Brain microvascular endothelial cell (primary cell): ENCODE results near the gene ARHGEF17.

Experiments
- DNase-seq: peaks from one replicate; pipeline ENCODE4 v3.0.0-alpha.2; 2020
- H3K27ac ChIP-seq: fragments of 250-450 bp; sonication (Bioruptor Pico); 2 replicates; pipeline ENCODE4 v1.5.1; 2020; ENCODE audit warnings: mild to moderate bottlenecking, moderate library complexity
- H3K27me3 ChIP-seq: fragments of 250-450 bp; sonication (Bioruptor Pico); replicated peaks from 2 replicates; pipeline ENCODE4 v1.5.1; 2020; ENCODE audit warnings: mild to moderate bottlenecking
- H3K36me3 ChIP-seq: fragments of 250-450 bp; sonication (Bioruptor Pico); replicated peaks from 2 replicates; pipeline ENCODE4 v1.5.1; 2020; ENCODE audit warnings: mild to moderate bottlenecking
- H3K4me3 ChIP-seq: 2 replicates; pipeline ENCODE4 v1.5.1; 2011; ENCODE audit warnings: low read depth, mild to moderate bottlenecking, control low read depth, low read length, moderate library complexity
- CTCF ChIP-seq: IDR thresholded peaks from 2 replicates; pipeline ENCODE4 v1.5.1; 2011; ENCODE audit warnings: low read depth, mild to moderate bottlenecking, moderate library complexity, low read length, control low read depth, inconsistent platforms; ENCODE audit errors: missing control alignments
- in situ Hi-C: cut with HindIII; loops from 2 replicates; pipeline ENCODE4 v1.10.0; 2017; ENCODE audit warnings: low sequenced_read_pairs, low pct_ligation_motif_present

Gene ARHGEF17

GRCh38 chr11:73333173-73333572 lies 25.1 kb downstream of the ARHGEF17 start:
- Histone ChIP-seq H3K4me3 (no peak overlapping the region), H3K27me3 (no peaks in the 10 kb centered on the region), H3K27ac (peak overlapping the region; percentile 71), H3K36me3 (no peaks in the 10 kb centered on the region)
- DNase-seq, result no peak
- TF ChIP-seq CTCF, result no peak
- in situ Hi-C loops, result no loop called here

- peak overlapping the region; percentile 71 for H3K27ac ChIP-seq
- TF ChIP-seq CTCF, result no peak
- H3K36me3 ChIP-seq, result no peaks in the 10 kb centered on the region
- no peaks in the 10 kb centered on the region for H3K27me3 ChIP-seq
- in situ Hi-C loops, result no loop called here
- no peak overlapping the region for H3K4me3 ChIP-seq
- no peak for DNase-seq
These were observed 25.7 kb downstream of the ARHGEF17 start for GRCh38 chr11:73333640-73334383.

- Histone ChIP-seq H3K27ac (peak overlapping the region; percentile 71), H3K27me3 (no peaks in the 10 kb centered on the region), H3K4me3 (peak overlapping the region; percentile 1), H3K36me3 (no peaks in the 10 kb centered on the region)
- DNase-seq, result peak; percentile 84
- in situ Hi-C loops, result no loop called here
- TF ChIP-seq CTCF, result peak; percentile 6
These were observed 26.5 kb downstream of the ARHGEF17 start for GRCh38 chr11:73334384-73335203.

GRCh38 chr11:73335204-73335923 lies 27.3 kb downstream of the ARHGEF17 start:
- DNase-seq, result peak; percentile 78
- H3K4me3 ChIP-seq, result no peak overlapping the region
- in situ Hi-C loops, result no loop called here
- no peaks in the 10 kb centered on the region for H3K27me3 ChIP-seq
- TF ChIP-seq CTCF, result peak; percentile 99
- no peaks in the 10 kb centered on the region for H3K36me3 ChIP-seq
- peak overlapping the region; percentile 71 for H3K27ac ChIP-seq

- no peak for TF ChIP-seq CTCF
- in situ Hi-C loops, result no loop called here
- no peak for DNase-seq
- Histone ChIP-seq H3K4me3 (no peak overlapping the region), H3K27ac (no peak overlapping the region), H3K27me3 (no peaks in the 10 kb centered on the region), H3K36me3 (no peaks in the 10 kb centered on the region)
These were observed 29.8 kb downstream of the ARHGEF17 start for GRCh38 chr11:73337846-73338245.
